Spinal cord (tissue), 10 donors: ENCODE results near the gene OSBP. TPM values are rescaled to one million over a fixed set of nuclear protein-coding genes. Genes with fewer than 3 reads are reported as not detected.

ENCODE experiments used
- DNase-seq, 6 donors: peaks; one replicate each; pipeline versions ENCODE4 v3.0.0 to v3.0.0-alpha.2; 2013 to 2015; ENCODE audit warnings: low spot score in 6 of 6, low read depth in 4 of 6
- H3K27ac ChIP-seq: one replicate; pipeline ENCODE4 v1.5.1; 2013; ENCODE audit warnings: low read depth, low read length, control low read depth
- H3K27me3 ChIP-seq: one replicate; pipeline ENCODE4 v1.6.1; 2013; ENCODE audit warnings: low read length; ENCODE audit not compliant: control insufficient read depth, insufficient read depth
- H3K36me3 ChIP-seq: one replicate; pipeline ENCODE4 v1.6.1; 2013; ENCODE audit warnings: low read length; ENCODE audit not compliant: control insufficient read depth, insufficient read depth
- H3K4me1 ChIP-seq: one replicate; pipeline ENCODE4 v1.6.1; 2013; ENCODE audit warnings: low read length; ENCODE audit not compliant: control insufficient read depth, insufficient read depth
- H3K4me3 ChIP-seq: one replicate; pipeline ENCODE4 v1.5.1; 2013; ENCODE audit warnings: low read depth, low read length, control low read depth
- H3K9me3 ChIP-seq: one replicate; pipeline ENCODE4 v1.6.1; 2013; ENCODE audit warnings: low read length; ENCODE audit not compliant: control insufficient read depth, insufficient read depth
- WGBS: methylation state at CpG from one replicate; pipeline ENCODE4 v1.1.5; 2013; ENCODE audit warnings: missing lambda C conversion rate; ENCODE audit not compliant: insufficient coverage; 5-methylcytosine and 5-hydroxymethylcytosine counted together
- polyA plus RNA-seq, 2 donors: library from polyadenylated mRNA; unstranded; fragments of 120-200 nt; gene quantifications; one replicate each; pipeline ENCODE4 v1.2.1, GENCODE V29; 2013; ENCODE audit not compliant: insufficient read length in 2 of 2
- total RNA-seq, 2 donors: library from RNA; depleted of rRNA in 1 of 2; stranded (reverse); fragments of 120-200 nt in 1 of 2; fragments of >200 nt in 1 of 2; gene quantifications; one replicate each; pipeline versions ENCODE4 v1.2.3 to v1.2.4, GENCODE V29; 2013 to 2014
- donor health status: healthy.

OSBP gene
- total and polyA plus RNA-seq, 4 donors: 28.6 to 42.6 (median 34.6) TPM

- Histone ChIP-seq H3K4me3 (no peak overlapping the region), H3K27ac (no peak overlapping the region), H3K9me3 (no peaks in the 10 kb centered on the region), H3K4me1 (peaks cover 7% of the 10 kb centered on the region), H3K36me3 (peaks cover 28% of the 10 kb centered on the region), H3K27me3 (no peaks in the 10 kb centered on the region)
- DNase-seq: no peak
- 96% methylated on average over 3 of the region's 7 CpGs for WGBS
These were observed 5.3 kb downstream of the OSBP start for GRCh38 chr11:59610289-59610688.

DNA sequence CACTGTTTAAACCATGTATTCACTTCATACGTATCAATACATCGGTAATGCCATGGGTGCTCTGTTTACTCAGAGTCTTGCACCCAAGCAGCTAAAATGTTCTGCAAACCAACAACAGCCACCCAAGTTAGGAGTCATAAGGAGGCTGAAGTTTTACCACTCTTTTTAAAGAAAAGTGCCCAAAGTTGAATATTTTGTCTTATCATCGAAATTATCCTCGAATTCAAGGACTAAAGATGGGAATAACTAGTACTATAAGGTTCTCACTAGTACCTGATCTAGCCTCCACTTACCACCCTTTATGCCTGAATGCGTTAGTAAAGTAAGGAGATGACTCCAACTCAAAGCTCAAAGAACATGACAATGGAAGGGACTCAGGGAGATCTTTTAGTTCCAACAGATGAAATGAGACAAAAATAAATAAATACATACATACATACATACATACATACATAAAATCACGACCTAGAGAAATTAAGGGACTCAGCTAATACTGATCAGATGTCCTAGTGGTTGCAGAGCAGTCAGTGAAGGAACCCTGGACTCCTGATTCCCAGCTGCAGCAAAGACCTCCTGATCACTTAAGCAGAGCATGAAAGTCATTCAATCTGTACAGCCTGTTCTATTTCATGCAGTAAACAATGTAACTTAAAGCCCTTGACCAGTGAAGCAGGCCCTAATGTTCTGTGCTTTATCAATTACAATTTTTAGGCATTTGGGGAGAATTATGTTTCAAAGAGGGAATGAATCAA, 7.7 kb downstream of the OSBP start:
- Histone ChIP-seq H3K36me3 (peaks cover 45% of the 10 kb centered on the region), H3K4me1 (no peaks in the 10 kb centered on the region), H3K27ac (no peak overlapping the region), H3K9me3 (no peaks in the 10 kb centered on the region), H3K4me3 (no peak overlapping the region), H3K27me3 (no peaks in the 10 kb centered on the region)
- no peak for DNase-seq
- WGBS: no CpG with 5 or more reads among the region's 6 CpGs

- WGBS: 93% methylated on average over 5 of the region's 6 CpGs
- peaks cover 62% of the 10 kb centered on the region for H3K36me3 ChIP-seq
- no peaks in the 10 kb centered on the region for H3K27me3 ChIP-seq
- no peak for DNase-seq
- no peaks in the 10 kb centered on the region for H3K9me3 ChIP-seq
- H3K4me1 ChIP-seq: no peaks in the 10 kb centered on the region
- no peak overlapping the region for H3K4me3 ChIP-seq
- H3K27ac ChIP-seq: no peak overlapping the region
These were observed 13.1 kb downstream of the OSBP start for GRCh38 chr11:59602432-59602831.

GRCh38 chr11:59601788-59602187, 13.8 kb downstream of the OSBP start:
- no peak overlapping the region for H3K27ac ChIP-seq
- no peaks in the 10 kb centered on the region for H3K4me1 ChIP-seq
- H3K9me3 ChIP-seq: no peaks in the 10 kb centered on the region
- DNase-seq: no peak
- H3K4me3 ChIP-seq: no peak overlapping the region
- WGBS: 90% methylated on average over 3 of the region's 4 CpGs
- no peaks in the 10 kb centered on the region for H3K27me3 ChIP-seq
- H3K36me3 ChIP-seq: peaks cover 67% of the 10 kb centered on the region

DNA sequence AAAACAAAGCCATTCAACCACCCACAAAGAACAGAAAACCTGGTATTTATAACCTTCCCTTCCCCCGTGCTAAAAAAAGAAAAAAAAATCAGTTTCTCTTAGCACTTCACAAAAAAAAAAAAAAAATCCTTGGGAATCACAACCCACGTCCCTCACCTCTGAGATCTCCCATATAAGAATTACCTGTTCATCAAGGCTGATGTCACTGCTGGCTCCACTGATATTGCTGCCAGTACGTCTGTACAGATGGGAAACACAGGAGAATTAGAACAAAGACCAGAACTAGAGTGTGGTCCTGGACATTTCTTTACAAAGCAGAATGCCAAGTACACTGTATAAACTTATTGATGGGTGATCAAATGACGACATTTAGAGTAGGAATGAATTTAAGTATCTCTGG, 14.9 kb downstream of the OSBP start:
- H3K4me3 ChIP-seq: no peak overlapping the region
- H3K9me3 ChIP-seq: no peaks in the 10 kb centered on the region
- no peaks in the 10 kb centered on the region for H3K4me1 ChIP-seq
- no peaks in the 10 kb centered on the region for H3K27me3 ChIP-seq
- H3K36me3 ChIP-seq: peaks cover 69% of the 10 kb centered on the region
- no peak for DNase-seq
- no peak overlapping the region for H3K27ac ChIP-seq
- 80% methylated on average over 2 of the region's 4 CpGs for WGBS

- Histone ChIP-seq H3K27ac (no peak overlapping the region), H3K4me1 (no peaks in the 10 kb centered on the region), H3K27me3 (no peaks in the 10 kb centered on the region), H3K9me3 (no peaks in the 10 kb centered on the region), H3K4me3 (no peak overlapping the region), H3K36me3 (peaks cover 68% of the 10 kb centered on the region)
- 100% methylated on average over 1 of the region's 2 CpGs for WGBS
- DNase-seq: no peak
These were observed 15.3 kb downstream of the OSBP start for GRCh38 chr11:59600234-59600633.

- WGBS: no CpG with 5 or more reads among the region's 1 CpG
- Histone ChIP-seq H3K9me3 (no peaks in the 10 kb centered on the region), H3K27ac (no peak overlapping the region), H3K4me1 (no peaks in the 10 kb centered on the region), H3K4me3 (no peak overlapping the region), H3K27me3 (no peaks in the 10 kb centered on the region), H3K36me3 (peaks cover 62% of the 10 kb centered on the region)
- DNase-seq: no peak
These were observed 16.6 kb downstream of the OSBP start for GRCh38 chr11:59598961-59599360.

- Histone ChIP-seq H3K9me3 (no peaks in the 10 kb centered on the region), H3K4me1 (no peaks in the 10 kb centered on the region), H3K27me3 (no peaks in the 10 kb centered on the region), H3K27ac (no peak overlapping the region), H3K4me3 (no peak overlapping the region), H3K36me3 (peaks cover 31% of the 10 kb centered on the region)
- WGBS: 92% methylated on average over 2 of the region's 2 CpGs
- DNase-seq: no peak
These were observed 31.3 kb downstream of the OSBP start for GRCh38 chr11:59584294-59584693.

GRCh38 chr11:59582006-59582405, 33.6 kb downstream of the OSBP start:
- Histone ChIP-seq H3K27me3 (no peaks in the 10 kb centered on the region), H3K4me3 (no peak overlapping the region), H3K27ac (no peak overlapping the region), H3K9me3 (no peaks in the 10 kb centered on the region), H3K36me3 (peaks cover 36% of the 10 kb centered on the region), H3K4me1 (no peaks in the 10 kb centered on the region)
- DNase-seq: no peak
- no CpG with 5 or more reads among the region's 1 CpG for WGBS

GRCh38 chr11:59578369-59578768, 37.2 kb downstream of the OSBP start:
- Histone ChIP-seq H3K27ac (no peak overlapping the region), H3K36me3 (peaks cover 44% of the 10 kb centered on the region)
- no CpG with 5 or more reads among the region's 1 CpG for WGBS

More at GRCh38 chr11:59578369-59578768, 37.2 kb downstream of the OSBP start:
- no peak for DNase-seq
- Histone ChIP-seq H3K9me3 (no peaks in the 10 kb centered on the region), H3K4me1 (no peaks in the 10 kb centered on the region), H3K4me3 (no peak overlapping the region), H3K27me3 (no peaks in the 10 kb centered on the region)
